Right lung (tissue), 5 donors: ENCODE measurements around the gene SLC22A23. TPM values are rescaled to one million over a fixed set of nuclear protein-coding genes. Genes with fewer than 3 reads are reported as not detected.

Experiments used
- DNase-seq, 2 donors: peaks; one replicate each; pipeline ENCODE4 v3.0.0-alpha.2; 2013
- polyA plus RNA-seq, 5 donors: library from polyadenylated mRNA; unstranded; fragments of 120-200 nt; gene quantifications; one replicate each; pipeline versions ENCODE4 v1.2.1 to v1.2.3, GENCODE V29; 2013; ENCODE audit warnings: inconsistent platforms in 1 of 5, low replicate concordance in 1 of 5; ENCODE audit not compliant: insufficient read length in 5 of 5, insufficient read depth in 1 of 5

SLC22A23 gene
- polyA plus RNA-seq, 5 donors = 16.2 to 24.7 (median 18.1) TPM

- no peak for DNase-seq
Measured at GRCh38 chr6:3422435-3423070, 34.3 kb downstream of the SLC22A23 start.

- DNase-seq = no peak
Measured at GRCh38 chr6:3421791-3422434, 34.9 kb downstream of the SLC22A23 start.

DNA sequence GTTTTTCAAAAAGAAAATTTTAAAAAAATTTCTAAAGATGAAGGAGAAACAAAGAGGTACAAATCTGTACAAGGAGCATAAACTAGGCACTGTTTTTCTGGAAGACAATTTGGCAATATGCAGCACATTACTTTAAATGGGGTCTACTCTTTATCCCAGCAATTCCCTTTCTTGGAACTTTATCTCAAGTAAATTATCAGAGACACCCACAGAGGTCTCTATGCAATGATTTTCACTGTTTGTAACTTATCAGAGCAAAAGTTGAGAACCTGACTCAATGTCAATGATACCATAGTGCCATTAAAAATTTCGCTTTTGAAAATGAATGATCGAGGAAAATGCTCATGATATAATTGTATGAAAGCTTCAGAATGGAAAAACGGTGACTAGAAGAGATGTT lies 35.7 kb downstream of the SLC22A23 start:
- DNase-seq = no peak

DNA sequence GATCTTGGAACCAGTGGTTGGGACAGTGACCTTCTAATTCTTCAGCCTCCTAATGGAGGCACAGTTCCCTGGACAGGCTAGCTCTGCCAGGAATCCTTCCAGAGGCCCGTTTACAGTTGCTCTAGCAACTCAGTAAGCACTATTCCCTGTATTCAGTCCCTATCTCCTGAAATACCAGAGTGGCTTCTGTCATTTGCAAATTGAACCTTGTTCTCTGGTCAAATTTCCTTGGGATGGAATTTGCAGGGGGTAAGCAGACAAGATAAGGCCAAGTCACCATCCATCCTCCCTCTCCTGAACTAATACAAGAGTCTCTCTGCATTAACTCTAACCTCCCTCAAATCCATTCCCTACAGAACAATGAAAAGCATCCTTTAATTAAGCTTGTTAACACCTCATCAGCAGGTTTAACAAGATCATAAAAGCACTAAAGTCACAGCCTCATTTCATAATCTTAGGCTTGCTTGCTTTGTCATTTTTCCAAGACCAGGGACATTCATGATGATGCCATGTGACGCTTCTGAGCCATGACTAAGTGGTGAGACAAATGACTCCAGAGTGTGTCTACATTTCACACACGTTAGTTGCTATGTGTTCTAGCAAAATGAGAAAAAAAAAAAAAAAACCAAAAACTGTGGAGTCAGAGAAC lies 37.1 kb downstream of the SLC22A23 start:
- no peak for DNase-seq

GRCh38 chr6:3418496-3419060 lies 38.3 kb downstream of the SLC22A23 start:
- no peak for DNase-seq

GRCh38 chr6:3417473-3417872 lies 39.4 kb downstream of the SLC22A23 start:
- no peak for DNase-seq

DNA sequence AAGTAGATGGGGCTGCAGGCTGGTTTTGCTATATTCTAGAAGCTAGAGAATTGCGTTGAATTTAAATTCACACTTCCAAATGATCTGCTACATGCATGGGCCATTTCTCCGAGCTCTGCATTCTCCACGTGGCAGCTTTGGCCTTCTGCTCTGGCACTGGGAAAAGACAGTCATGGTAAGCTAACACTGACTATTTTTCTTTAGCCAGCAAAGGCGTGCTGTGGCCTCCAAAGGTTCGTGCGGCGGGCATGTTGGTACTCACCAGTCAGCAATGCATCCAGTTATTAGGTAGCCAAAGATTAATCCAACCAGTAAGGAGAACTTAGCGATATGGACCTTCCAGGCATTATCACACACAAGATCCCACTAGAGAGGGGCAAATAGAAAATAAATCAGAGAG lies 41.4 kb downstream of the SLC22A23 start:
- DNase-seq = no peak

DNA sequence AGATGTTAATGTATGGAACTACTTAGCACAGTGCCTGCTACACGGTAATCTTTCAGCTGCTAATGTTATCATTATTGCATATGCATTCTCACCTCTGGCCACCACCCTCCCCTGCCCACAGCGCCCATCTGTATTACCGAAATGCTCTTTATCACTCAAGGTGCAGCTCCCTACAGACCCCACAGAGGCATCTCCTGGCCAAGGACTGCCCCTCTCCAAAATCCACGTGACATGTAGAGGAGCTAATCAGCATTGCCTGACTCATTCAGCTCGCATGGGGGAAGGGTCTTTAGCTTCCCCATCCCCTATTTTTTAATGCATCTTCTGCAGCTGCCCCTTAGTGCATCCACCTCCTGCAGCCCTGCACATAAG lies 41.8 kb downstream of the SLC22A23 start:
- DNase-seq = no peak

DNA sequence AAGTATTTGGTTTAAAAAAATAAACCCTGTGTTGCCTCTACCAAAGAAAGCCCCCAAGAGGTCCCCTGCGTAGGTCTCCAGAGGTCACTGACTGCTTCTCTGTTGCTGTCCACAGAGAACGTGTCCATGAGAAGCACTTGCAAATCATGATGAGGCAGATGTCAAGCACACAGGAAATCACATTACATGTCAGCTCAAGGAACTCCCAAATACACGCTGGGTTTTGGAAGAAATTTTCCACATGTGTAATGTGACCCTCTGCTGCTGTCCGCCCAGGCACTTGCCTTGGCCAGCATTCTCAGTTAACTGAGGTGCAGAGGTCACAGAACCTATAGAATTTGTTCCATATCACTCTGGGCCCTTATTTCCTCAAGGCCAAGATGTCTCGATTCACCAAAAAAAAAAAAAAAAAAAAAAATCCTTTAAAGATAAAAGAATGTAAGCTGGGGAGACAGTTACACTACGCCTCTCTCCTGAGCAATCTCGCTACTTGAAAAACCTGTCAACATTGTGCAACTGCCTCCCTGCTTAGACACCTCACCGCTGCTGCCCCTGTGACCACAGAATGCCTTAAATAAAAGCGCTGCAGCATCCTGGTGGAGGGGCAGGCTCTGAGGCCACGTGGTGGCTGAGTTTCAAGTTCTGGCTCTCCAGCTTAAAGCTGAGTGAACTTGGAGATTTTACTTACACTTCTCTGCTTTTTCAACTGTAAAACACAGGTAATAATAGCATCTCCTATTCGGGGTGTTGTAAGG lies 42.3 kb downstream of the SLC22A23 start:
- no peak for DNase-seq

- DNase-seq = no peak
Measured at GRCh38 chr6:3413592-3413991, 43.3 kb downstream of the SLC22A23 start.

DNA sequence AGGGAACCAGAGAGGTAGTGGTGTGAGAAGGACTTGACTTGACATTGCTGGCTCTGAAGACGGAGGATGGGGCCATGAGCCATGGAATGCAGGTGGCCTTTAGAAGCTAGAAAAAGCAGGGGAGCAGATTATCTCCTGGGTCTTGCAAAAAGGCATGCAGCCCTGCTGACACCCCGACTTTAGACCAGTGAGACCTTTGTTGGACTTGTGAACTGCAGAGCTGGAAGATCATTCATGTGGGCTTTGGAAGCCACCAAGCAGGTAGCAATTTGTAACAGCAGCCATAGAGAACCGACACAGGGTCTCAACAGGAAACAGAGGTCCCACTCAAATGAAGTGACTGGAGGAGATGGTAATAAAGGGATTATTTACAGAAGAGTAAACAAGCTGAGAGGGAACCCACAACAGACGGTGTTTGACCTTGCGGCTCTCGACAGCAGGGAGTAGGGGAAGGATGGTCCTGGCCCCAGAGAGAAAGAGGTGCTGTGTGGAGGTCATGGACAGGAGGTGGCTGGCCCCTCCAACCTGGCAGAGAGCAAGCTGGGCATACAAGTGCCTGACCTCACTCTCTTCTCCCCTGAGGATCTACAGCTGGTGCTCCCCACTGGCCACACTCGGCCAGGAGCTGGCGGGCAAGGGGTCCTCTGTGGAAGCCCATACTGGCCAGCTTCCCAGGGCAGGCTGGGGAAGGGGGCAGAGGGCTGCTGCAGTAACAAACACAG lies 43.9 kb downstream of the SLC22A23 start:
- DNase-seq = no peak

DNA sequence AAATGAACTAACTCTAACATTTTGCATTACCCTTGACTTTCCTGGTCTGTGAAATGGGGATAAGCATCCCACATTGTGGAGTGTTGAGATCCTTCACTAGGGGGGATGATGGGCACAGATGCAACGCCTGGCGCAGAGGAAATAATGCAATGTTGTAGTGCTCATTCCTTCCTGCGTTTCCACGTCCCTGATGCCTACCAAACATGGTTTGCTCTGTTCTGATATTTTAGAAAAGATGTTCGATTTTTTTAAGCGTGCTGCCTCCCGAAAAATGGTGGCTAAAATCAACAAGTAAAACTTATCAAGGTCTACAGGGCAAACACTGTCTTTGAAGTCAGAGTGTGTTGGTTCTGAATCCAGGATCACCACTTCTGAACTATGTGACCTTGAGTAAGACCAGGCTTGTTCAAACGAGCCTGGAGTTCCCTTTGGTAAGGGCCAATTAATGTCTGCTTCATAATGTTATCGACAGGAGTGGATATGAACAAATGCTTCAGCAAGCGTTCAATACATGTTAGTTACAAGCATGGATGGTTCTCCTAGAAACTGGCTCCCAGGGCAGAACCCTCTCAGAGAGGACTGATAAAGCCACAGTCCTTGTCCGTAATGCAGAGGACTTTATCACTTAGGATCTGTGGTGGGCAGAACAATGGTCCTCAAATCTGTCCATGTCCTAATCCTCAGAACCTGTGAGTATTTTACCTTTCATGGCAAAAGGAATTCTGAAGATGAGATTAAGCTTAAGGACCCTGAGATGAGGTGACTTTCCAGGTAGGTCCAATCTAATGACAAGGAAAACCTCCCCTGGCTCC lies 44.7 kb downstream of the SLC22A23 start:
- no peak for DNase-seq

DNA sequence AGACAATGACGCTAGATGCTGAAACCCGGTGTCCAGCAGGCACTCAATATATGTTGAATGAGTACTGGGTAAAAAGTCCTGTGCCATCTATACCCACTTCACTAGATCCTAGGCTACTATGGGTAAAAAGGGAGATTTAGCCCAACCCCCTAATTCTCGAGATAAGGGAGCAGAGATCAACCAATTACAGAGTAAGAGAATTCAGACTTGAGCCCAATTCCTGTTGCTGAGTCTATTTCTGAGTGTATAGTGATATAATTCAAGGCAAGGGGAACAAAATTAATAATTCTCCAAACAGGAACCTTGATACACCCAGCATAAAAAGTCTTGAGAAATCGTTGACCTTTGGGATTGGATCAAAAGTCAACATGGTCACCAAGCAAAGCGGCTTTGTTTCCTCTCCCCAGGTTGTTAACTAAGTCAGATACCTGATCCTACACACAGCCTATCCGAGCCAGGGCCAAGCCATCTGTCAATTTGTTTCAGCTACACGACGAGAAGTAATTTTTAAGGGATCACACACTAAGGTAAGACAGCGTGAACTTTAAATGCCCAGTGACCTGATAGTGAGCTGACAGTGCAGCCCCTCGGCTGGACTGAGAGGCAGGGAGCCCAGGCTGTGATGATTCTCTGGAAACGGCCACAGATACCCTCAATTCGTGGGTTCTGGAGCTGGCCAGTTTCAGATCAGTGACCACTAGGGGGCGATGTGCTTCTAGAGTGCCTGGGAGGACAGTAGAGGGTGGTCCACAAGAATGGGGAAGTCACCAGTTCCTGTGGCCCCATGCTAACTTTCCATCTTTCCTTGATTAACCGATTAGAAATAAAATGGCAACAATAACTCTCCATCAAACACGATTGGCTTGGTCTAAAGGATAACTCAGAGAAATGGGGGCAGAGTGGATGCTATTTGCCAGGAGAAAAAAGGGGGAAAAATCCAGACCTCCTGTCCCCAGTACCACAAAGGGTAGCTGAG lies 46.2 kb downstream of the SLC22A23 start:
- DNase-seq = no peak

DNA sequence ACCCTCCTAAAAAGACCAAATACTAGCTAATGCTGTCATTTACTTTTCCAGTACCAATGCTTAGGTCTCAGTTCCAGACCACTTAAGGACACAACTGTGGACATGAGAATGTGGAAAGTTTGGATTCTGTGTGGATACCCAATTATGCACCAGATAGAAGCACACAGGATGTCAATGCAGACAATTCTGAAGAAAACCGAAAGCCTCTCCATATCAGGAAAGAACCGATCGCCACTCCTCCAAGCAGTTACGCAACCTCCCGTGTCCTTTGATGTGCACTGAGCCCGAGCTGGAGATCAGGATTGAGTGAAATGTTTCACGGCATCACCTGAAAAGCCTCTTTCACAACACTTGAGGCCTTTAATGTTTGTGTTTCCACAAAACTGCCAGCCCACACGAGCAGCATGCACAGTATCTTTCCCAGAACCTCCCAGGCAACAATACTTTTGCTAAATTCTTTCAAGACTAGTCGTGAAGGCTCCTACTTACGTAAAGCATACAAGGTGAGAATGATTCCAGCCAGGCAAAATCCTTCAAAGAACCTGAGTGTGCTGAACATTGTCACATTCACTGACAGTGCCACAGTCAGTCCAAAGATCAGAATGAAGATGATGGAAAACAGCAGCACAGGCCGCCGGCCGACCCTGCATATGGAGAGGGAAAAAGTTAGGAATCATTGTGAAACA lies 47.0 kb downstream of the SLC22A23 start:
- DNase-seq = no peak

DNA sequence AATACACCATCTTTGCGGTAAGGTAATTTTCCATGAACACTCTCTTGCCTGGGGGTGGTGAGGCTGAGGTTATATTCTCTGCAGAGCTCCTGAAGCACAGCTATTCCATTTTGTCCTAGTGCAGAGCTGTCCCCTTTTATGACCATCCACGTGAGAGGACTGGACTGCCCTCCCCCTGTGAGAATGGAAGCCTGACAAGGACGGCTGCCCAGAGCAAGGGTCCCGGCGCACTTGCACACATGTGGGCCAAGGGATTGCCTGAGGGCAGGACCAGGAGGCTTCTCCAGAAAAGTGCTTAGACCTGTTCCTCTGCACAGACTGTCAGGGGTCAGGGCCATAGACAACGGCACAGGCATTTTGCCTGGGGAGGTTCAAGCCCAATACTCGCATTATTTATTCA lies 48.2 kb downstream of the SLC22A23 start:
- no peak for DNase-seq

- no peak for DNase-seq
Measured at GRCh38 chr6:3407840-3408239, 49.0 kb downstream of the SLC22A23 start.

DNA sequence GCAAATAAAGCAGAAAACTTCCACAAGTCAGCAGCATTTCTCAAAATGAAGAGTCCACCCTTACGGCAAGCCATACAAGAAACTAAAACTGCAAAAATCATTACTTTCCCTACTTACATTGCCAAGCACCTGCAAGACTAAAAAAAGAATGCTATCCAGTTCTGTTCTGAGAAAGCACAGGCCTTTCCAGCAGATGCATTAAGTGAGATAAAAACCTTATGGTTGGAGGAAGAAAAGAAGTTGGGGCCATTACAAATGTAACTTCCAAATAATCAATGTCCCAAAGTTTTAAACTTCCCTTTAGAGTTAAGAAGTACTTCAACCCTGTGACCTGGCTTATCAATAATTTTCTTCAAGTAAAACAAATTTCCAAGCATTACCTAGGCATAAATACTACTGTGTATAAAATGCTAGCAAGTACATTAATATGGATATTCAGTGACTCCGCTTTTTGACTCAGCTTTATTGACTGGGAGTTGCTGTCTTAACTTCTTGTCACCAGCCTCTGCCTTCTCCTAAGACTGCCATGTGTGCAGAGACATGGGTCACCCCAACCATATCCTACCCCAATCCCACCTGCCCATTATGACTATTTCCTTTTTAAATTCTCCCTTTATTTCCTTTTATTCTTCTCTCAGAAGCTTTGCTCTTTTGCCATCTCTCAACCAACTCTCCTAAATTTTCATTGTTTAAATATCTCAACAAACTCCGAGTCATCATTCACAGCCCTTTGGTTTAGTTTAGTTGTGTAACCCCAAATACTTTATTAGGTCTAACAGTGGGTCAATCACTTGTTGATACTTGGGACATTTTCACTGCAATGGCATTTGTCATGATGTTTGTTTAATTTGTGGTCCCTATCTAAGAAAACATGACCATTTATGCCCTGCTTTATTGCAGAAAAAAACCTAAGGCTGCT lies 49.7 kb downstream of the SLC22A23 start:
- no peak for DNase-seq

DNA sequence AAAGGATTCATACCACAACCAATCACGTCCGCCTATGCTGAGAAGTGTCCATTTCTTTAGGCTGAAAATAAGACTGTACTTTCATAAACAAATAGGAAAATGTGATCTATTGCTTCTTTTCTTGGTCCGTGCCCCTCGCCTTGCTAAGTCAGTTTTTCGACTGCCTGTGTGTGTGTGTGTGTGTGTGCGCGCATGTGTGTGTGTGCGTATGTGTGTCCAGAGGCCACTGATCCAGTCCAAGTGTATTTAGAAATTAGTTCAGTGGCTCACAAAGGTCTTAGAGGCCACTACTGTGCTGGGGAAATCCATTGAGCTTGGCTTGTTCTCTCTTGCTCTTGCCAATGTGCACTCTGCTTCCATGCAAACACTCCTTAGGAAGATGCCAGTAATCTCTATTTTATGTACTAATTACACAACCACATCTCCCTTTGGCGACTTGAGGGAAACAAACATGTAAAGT lies 50.5 kb downstream of the SLC22A23 start:
- DNase-seq = peak; percentile 75 to 82
